ENCODE data around the gene LMBR1.
"Not testable (repeated sequence)": the region's sequence is repeated elsewhere in the genome, so short reads cannot be mapped to it uniquely, and the experiment has no call there.

LMBR1 gene

GRCh38 chr7:156651474-156651873 is 241.5 kb downstream of the LMBR1 start:
- DNase-seq, result no peak

- no peak for DNase-seq
These were observed 242.9 kb downstream of the LMBR1 start for GRCh38 chr7:156650042-156650441.

- not testable (repeated sequence) for DNase-seq
These were observed 245.7 kb downstream of the LMBR1 start for GRCh38 chr7:156647330-156647729.

GRCh38 chr7:156642306-156643045 is 250.5 kb downstream of the LMBR1 start:
- DNase-seq, result no peak

- DNase-seq, result no peak
These were observed 252.0 kb downstream of the LMBR1 start for GRCh38 chr7:156640949-156641485.

GRCh38 chr7:156640257-156640948 is 252.6 kb downstream of the LMBR1 start, which contains the start of gene RNF32:
RNF32 (plus strand) TSS chr7:156640774; CDS start chr7:156643878, 3,104 bp downstream.
- peak; percentile 84 for DNase-seq

- no peak for DNase-seq
These were observed 253.3 kb downstream of the LMBR1 start for GRCh38 chr7:156639426-156640256.

- DNase-seq, result peak; percentile 51
These were observed 254.4 kb downstream of the LMBR1 start for GRCh38 chr7:156638443-156639077.

- not testable (repeated sequence) for DNase-seq
These were observed 255.9 kb downstream of the LMBR1 start for GRCh38 chr7:156637093-156637492.

GRCh38 chr7:156635529-156636385 is 257.2 kb downstream of the LMBR1 start:
- DNase-seq, result no peak

- no peak for DNase-seq
These were observed 258.9 kb downstream of the LMBR1 start for GRCh38 chr7:156634117-156634516.

- DNase-seq, result no peak
These were observed 263.1 kb downstream of the LMBR1 start for GRCh38 chr7:156629873-156630272.

GRCh38 chr7:156628562-156628961 is 264.4 kb downstream of the LMBR1 start:
- no peak for DNase-seq
